ENCODE results near the gene ZNF574. TPM values are rescaled to one million over a fixed set of nuclear protein-coding genes. Genes with fewer than 3 reads are reported as not detected.

ZNF574 gene
- polyA plus RNA-seq, 3 donors: 3.3 to 9.6 (median 4.9) TPM

DNA sequence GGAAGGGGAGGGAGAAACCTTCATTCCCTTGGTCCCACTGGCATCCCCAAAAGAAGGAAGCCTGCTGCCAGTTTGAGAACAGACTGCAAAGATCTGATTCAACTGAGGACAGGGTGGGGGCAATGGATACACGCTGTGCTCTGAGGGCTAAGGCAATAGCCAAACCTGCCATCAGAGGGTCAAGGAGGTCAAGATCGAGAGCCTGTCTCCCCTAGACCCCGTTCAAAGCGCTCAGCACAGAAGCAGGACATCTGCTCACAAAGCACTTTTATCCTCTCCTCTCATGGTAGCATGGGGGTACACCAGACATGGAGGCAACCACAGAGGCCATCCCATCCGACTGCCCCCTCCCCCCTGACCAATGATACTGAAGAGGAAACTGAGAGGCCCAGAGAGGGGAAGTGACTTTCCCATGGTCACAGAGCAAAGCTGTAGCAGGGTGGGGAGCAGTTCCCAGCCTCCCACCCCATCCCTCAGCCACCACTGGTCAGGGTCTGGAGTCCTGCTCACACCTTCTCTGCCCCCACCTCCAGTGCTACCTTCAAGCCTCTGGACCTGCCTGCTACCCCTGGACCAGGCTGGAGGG, 45.2 kb downstream of the ZNF574 start:
- Mint-ChIP-seq H3K27ac (peak overlapping the region; percentile 94 to 99 (median 97)), H3K36me3 (peaks cover 61 to 90% of the 10 kb centered on the region in 2 donors), H3K27me3 (ENCODE audit: low read depth in 3 of 3) (peaks cover 0 to 5% (median 2%) of the 10 kb centered on the region in 3 donors), H3K4me3 (peak overlapping the region; percentile 78 to 88), H3K4me1 (peaks cover 69% of the 10 kb centered on the region), H3K9me3 (no peaks in the 10 kb centered on the region)
- Histone ChIP-seq H2AFZ (ENCODE audit: insufficient read depth, low read depth, low read length, poor library complexity, severe bottlenecking) (peak overlapping the region; percentile 33), H3K27me3 (ENCODE audit: control insufficient read depth in 2 of 2, insufficient read depth in 2 of 2, low read length in 2 of 2) (no peaks in the 10 kb centered on the region), H3K27ac (ENCODE audit: low read depth in 1 of 2, low read length in 2 of 2) (peak overlapping the region; percentile 98 to 99), H3K9ac (ENCODE audit: insufficient read depth, low read length, poor library complexity, severe bottlenecking) (peak overlapping the region; percentile 81), H3K4me3 (replicated peaks in 1 of 3; ENCODE audit: low read depth in 2 of 3, low read length in 3 of 3) (peak overlapping the region; percentile 1 to 79 (median 47)), H4K20me1 (ENCODE audit: insufficient read depth, low read length) (peaks cover 44% of the 10 kb centered on the region), H3K36me3 (replicated peaks in 1 of 2; ENCODE audit: control insufficient read depth in 1 of 2, insufficient read depth in 2 of 2, low read length in 2 of 2) (peaks cover 27 to 80% of the 10 kb centered on the region in 2 donors), H3K79me2 (ENCODE audit: insufficient read depth, low read length) (peaks cover 52% of the 10 kb centered on the region), H3K9me3 (replicated peaks in 1 of 2; ENCODE audit: control insufficient read depth in 1 of 2, insufficient read depth in 1 of 2, low read length in 2 of 2) (no peaks in the 10 kb centered on the region), H3K4me1 (ENCODE audit: control insufficient read depth in 1 of 2, insufficient read depth in 2 of 2, low read length in 2 of 2) (peaks cover 61 to 65% of the 10 kb centered on the region in 2 donors), H3K4me2 (replicated peaks; ENCODE audit: extremely low read depth, low read length, poor library complexity, severe bottlenecking) (peak overlapping the region; percentile 89)
- intact Hi-C loops (cut with micrococcal nuclease): loop anchor here in 1 of 2 donors (10.0 kb wide), 1 partner anchor 274 kb away; the partner anchor contains the start of gene CNFN
- peak; percentile 56 to 71 (median 61) for DNase-seq
- TF ChIP-seq, protein P1, sequence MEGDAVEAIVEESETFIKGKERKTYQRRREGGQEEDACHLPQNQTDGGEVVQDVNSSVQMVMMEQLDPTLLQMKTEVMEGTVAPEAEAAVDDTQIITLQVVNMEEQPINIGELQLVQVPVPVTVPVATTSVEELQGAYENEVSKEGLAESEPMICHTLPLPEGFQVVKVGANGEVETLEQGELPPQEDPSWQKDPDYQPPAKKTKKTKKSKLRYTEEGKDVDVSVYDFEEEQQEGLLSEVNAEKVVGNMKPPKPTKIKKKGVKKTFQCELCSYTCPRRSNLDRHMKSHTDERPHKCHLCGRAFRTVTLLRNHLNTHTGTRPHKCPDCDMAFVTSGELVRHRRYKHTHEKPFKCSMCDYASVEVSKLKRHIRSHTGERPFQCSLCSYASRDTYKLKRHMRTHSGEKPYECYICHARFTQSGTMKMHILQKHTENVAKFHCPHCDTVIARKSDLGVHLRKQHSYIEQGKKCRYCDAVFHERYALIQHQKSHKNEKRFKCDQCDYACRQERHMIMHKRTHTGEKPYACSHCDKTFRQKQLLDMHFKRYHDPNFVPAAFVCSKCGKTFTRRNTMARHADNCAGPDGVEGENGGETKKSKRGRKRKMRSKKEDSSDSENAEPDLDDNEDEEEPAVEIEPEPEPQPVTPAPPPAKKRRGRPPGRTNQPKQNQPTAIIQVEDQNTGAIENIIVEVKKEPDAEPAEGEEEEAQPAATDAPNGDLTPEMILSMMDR (IDR thresholded peaks at IDR 0.05): no peak
- 42% methylated on average over 4 of the region's 5 CpGs for WGBS (ENCODE audit: insufficient coverage)

DNA sequence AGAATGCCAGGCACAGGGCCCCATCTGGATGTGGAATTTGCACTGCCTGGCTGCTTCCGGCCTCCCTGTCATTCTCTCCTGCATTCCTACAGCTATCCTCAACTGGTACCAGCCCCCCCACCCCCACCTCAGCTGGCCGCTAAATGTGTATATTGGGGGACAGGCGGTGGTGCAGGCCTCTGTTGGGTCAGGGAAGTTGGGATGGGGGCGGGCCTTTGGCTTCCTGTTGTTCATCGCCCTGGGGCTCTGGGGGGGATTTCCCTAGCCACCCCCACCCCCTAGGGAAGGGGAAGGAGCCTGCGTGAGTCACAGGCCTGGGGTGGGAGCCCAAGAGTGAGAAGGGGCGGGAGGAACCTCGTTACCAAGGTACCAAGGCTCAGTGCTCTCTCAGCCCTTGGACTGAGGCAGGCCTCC, 45.7 kb downstream of the ZNF574 start:
- Histone ChIP-seq H3K4me1 (ENCODE audit: control insufficient read depth in 1 of 2, insufficient read depth in 2 of 2, low read length in 2 of 2) (peaks cover 67 to 70% of the 10 kb centered on the region in 2 donors), H4K20me1 (ENCODE audit: insufficient read depth, low read length) (peaks cover 42% of the 10 kb centered on the region), H3K27ac (ENCODE audit: low read depth in 1 of 2, low read length in 2 of 2) (peak overlapping the region; percentile 98 to 99), H3K9ac (ENCODE audit: insufficient read depth, low read length, poor library complexity, severe bottlenecking) (peak overlapping the region; percentile 81), H3K9me3 (replicated peaks in 1 of 2; ENCODE audit: control insufficient read depth in 1 of 2, insufficient read depth in 1 of 2, low read length in 2 of 2) (no peaks in the 10 kb centered on the region), H3K36me3 (replicated peaks in 1 of 2; ENCODE audit: control insufficient read depth in 1 of 2, insufficient read depth in 2 of 2, low read length in 2 of 2) (peaks cover 22 to 75% of the 10 kb centered on the region in 2 donors), H3K27me3 (ENCODE audit: control insufficient read depth in 2 of 2, insufficient read depth in 2 of 2, low read length in 2 of 2) (no peaks in the 10 kb centered on the region), H3K4me2 (replicated peaks; ENCODE audit: extremely low read depth, low read length, poor library complexity, severe bottlenecking) (peak overlapping the region; percentile 89), H3K4me3 (replicated peaks in 1 of 3; ENCODE audit: low read depth in 2 of 3, low read length in 3 of 3) (peak overlapping the region; percentile 33 to 79 (median 47)), H3K79me2 (ENCODE audit: insufficient read depth, low read length) (peaks cover 58% of the 10 kb centered on the region), H2AFZ (ENCODE audit: insufficient read depth, low read depth, low read length, poor library complexity, severe bottlenecking) (peak overlapping the region; percentile 33)
- H3K27ac Mint-ChIP-seq: peak overlapping the region; percentile 94 to 99 (median 97)
- peaks cover 74% of the 10 kb centered on the region for H3K4me1 Mint-ChIP-seq
- intact Hi-C loops (cut with micrococcal nuclease): loop anchor here in 1 of 2 donors (10.0 kb wide), 1 partner anchor 273 kb away; the partner anchor contains the start of gene CNFN
- peaks cover 0 to 5% (median 2%) of the 10 kb centered on the region in 3 donors for H3K27me3 Mint-ChIP-seq (ENCODE audit: low read depth in 3 of 3)
- TF ChIP-seq, protein P1 (IDR thresholded peaks at IDR 0.05): no peak
- WGBS (ENCODE audit: insufficient coverage): 0% methylated on average over 2 of the region's 8 CpGs
- H3K4me3 Mint-ChIP-seq: peak overlapping the region; percentile 78 to 88
- peaks cover 56 to 89% of the 10 kb centered on the region in 2 donors for H3K36me3 Mint-ChIP-seq
- peak; percentile 95 to 97 (median 95) for DNase-seq
- no peaks in the 10 kb centered on the region for H3K9me3 Mint-ChIP-seq

Measured in CD14-positive monocyte (primary cell).